Raji (cell line): ENCODE results near the gene ZBTB47.

Source experiments
- POLR2A ChIP-seq: IDR thresholded peaks from 2 replicates; pipeline ENCODE4 v1.6.1; 2011; ENCODE audit warnings: low read depth, low read length, control low read depth; ENCODE audit not compliant: insufficient read depth

ZBTB47 gene

GRCh38 chr3:42668413-42668760 lies 14.9 kb downstream of the ZBTB47 start:
- no peak for TF ChIP-seq POLR2A

- no peak for TF ChIP-seq POLR2A
Observed at GRCh38 chr3:42668793-42669217, 15.3 kb downstream of the ZBTB47 start.

DNA sequence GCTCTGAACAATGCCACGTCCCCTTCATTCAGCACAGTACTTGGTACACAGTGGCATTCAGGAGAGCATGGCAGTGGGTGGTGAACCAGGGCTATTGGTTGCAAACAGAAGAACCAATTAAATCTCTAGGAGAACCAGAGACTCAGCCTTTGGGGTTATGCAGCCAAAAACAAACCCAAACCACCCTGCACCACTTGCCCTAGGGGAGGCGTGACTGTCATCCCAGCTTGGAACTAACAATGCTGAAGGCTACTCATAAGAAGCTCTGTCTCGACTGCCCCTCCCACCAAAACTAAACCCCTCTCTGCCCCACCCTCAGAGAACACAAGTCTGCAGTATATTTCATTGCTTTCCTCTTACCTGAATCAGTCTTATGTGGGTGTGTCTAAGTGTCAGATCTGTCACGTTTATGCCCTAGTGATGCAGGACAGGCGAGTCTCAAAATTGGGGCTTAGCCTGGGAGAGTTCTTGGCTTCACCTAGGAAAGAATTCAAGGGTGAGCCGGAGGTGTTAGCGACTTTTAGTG lies 16.6 kb downstream of the ZBTB47 start:
- no peak for TF ChIP-seq POLR2A

DNA sequence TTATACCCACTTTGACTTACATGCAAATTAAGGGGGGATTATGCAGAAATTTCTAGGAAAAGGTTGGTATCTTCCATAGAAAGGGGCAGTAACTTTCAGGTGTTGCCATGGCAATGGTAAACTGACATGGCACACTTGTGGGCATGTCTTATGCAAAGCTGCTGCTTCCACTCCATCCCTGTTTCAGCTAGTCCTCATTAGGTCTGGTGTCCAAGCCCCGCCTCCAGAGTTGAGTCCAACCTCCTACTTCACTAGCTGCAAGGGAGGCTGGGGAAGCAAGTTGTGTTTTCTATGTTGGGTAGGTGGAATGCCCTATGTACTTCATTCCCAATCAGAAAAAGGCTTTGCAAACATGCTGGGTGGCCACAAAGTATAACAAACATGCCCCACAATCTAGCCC lies 17.2 kb downstream of the ZBTB47 start:
- no peak for TF ChIP-seq POLR2A

- no peak for TF ChIP-seq POLR2A
Observed at GRCh38 chr3:42672515-42672914, 19.0 kb downstream of the ZBTB47 start.

- no peak for TF ChIP-seq POLR2A
Observed at GRCh38 chr3:42673082-42673481, 19.6 kb downstream of the ZBTB47 start.

DNA sequence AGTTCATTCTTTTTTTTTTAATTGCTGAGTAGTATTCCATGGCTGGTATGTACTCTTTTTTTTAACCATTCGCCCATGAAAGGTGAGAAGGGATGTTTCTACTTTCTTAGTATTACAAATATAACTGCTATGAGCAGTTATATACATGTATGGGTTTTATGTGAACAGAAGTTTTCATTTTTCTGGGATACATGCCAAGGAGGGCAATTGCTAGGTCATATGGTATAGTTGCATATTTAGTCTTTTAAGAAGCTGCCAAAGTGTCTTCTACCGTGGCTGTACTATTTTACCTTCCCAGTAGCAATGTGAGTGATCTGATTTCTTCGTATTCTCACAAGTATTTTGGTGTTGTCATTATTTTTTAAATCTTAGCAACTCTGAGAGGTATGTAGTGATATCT lies 20.6 kb downstream of the ZBTB47 start:
- TF ChIP-seq POLR2A: no peak

DNA sequence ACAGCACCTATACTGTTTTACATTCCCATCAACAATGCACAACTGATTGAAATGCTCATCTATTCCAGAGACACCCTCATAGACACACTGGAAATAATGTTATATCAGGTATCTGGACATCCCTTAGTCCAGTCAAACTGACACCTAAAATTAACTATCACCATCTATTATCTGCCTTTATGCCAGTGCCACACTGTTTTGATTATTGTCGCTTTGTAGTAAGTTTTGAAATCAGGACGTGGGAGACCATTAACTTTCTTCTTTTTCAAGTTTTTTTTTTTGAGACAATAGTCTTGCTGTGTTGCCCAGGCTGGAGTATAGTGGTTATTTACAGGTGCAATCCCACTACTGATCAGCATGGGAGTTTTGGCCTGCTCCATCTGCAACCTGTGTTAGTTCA lies 22.4 kb downstream of the ZBTB47 start:
- no peak for TF ChIP-seq POLR2A

GRCh38 chr3:42678447-42678846 lies 24.9 kb downstream of the ZBTB47 start:
- TF ChIP-seq POLR2A: no peak

GRCh38 chr3:42680271-42680670 lies 26.8 kb downstream of the ZBTB47 start:
- TF ChIP-seq POLR2A: no peak

DNA sequence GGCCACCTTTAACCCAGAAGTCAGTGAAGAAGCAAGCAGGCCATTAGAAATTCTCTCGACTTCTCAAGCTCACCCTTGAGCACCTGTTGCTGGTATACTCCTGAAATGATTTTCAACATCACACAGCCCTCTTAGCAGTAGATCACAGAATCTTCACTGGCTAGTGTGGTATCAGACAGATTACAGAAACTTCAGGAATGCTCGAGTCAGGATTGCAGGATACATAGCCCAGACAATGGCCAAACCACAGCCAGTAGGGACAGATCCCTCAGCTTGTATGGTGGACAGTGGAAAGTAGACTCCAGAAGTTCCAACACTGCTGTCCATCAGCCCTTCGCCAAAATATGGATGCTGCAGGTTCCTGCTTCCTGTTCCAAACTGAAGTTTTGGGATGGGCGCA lies 27.3 kb downstream of the ZBTB47 start:
- TF ChIP-seq POLR2A: no peak

GRCh38 chr3:42681361-42682038 lies 28.0 kb downstream of the ZBTB47 start:
- no peak for TF ChIP-seq POLR2A

DNA sequence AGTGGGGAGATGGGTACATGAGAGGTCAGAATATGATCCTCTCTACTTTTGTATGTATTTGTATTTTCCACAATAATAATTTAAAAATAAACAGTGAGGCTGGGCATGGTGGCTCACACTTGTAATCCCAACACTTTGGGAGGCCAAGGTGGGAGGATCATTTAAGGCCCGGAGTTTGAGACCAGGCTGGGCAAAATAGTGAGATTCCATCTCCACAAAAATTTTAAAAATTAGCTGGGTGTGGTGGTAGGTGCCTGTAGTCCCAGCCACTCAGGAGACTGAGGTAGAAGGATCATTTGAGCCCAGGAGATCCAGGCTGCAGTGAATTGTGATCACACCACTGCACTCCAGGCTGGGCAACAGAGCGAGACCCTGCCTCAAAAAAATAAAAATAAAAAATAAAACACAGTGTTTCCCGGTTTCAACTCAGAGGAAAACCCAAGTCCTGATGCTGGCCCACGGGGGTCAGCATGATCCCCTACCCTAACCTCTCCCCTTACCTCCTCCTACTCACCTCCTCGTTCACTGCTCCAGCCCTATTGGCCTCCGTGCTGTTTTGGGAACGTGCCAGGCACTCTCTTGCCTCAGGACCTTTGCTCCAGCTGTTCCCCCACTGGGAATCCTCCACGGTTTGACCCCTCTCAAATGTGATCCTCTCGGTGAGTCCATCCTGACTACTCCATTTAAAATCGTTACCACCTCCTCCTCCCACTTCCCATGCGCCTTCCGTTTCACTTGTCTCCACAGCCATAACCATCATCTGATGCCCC lies 29.0 kb downstream of the ZBTB47 start:
- no peak for TF ChIP-seq POLR2A

- TF ChIP-seq POLR2A: no peak
Observed at GRCh38 chr3:42683875-42684598, 30.5 kb downstream of the ZBTB47 start.

- no peak for TF ChIP-seq POLR2A
Observed at GRCh38 chr3:42684632-42685362, 31.3 kb downstream of the ZBTB47 start.
